Ovary (tissue), 9 donors: Measurements from ENCODE around the gene MATN3. TPM values are rescaled to one million over a fixed set of nuclear protein-coding genes. Genes with fewer than 3 reads are reported as not detected.

Experiments used
- DNase-seq, 5 donors: peaks; one replicate each; pipeline ENCODE4 v3.0.0-alpha.2; 2019 to 2020
- H3K27ac ChIP-seq, 2 donors: fragments of 200-600 bp; one replicate each; pipeline versions ENCODE4 v1.5.1 to v1.8.0; 2019 to 2022
- H3K27me3 ChIP-seq: fragments of 200-600 bp; one replicate; pipeline ENCODE4 v1.8.0; 2022
- H3K36me3 ChIP-seq: fragments of 200-600 bp; sonication (generic); one replicate; pipeline ENCODE4 v1.5.1; 2019
- H3K4me1 ChIP-seq: one replicate; pipeline ENCODE4 v1.8.1; 2013; ENCODE audit warnings: mild to moderate bottlenecking, moderate library complexity; ENCODE audit not compliant: insufficient read depth
- H3K4me3 ChIP-seq: fragments of 200-600 bp; sonication (generic); one replicate; pipeline ENCODE4 v1.5.1; 2017
- H3K9me3 ChIP-seq, 2 donors: fragments of 200-600 bp in 1 of 2; sonication (generic) in 1 of 2; one replicate each; pipeline versions ENCODE4 v1.5.1 to v1.8.1; 2013 to 2019; ENCODE audit warnings: mild to moderate bottlenecking in 1 of 2, moderate library complexity in 1 of 2
- CTCF ChIP-seq, 3 donors: fragments of 450-650 bp in 2 of 3; fragments of 200-600 bp in 1 of 3; IDR thresholded peaks; one replicate each; pipeline versions ENCODE4 v1.5.1 to v1.8.0; 2016 to 2022; ENCODE audit warnings: antibody characterized with exemption in 3 of 3, mild to moderate bottlenecking in 1 of 3
- EP300 ChIP-seq: sonication (generic); formaldehyde crosslinking; IDR thresholded peaks from one replicate; pipeline ENCODE4 v1.6.1; 2017; ENCODE audit warnings: antibody characterized with exemption
- POLR2A ChIP-seq: fragments of 450-650 bp; IDR thresholded peaks from one replicate; pipeline ENCODE4 v1.6.1; 2017; ENCODE audit warnings: antibody characterized with exemption, mild to moderate bottlenecking, moderate library complexity
- WGBS, 3 donors: extraction: QIAGEN DNeasy Blood & Tissue Kit in 1 of 3; methylation state at CpG; one replicate each; pipeline versions ENCODE4 v1.1.5 to v1.1.7; 2013 to 2017; 5-methylcytosine and 5-hydroxymethylcytosine counted together
- intact Hi-C, 4 donors: fragments of 100-400 bp; cut with DNase I; formaldehyde crosslinking; loops; one replicate each; pipeline versions ENCODE4 v1.11.0 to v1.15.1; 2022 to 2023
- polyA plus RNA-seq, 2 donors: library from polyadenylated mRNA; stranded (reverse); fragments of 200-250 nt in 1 of 2; fragments of 350-450 nt in 1 of 2; fragmentation: Illumina TruSeq in 1 of 2; extraction: RNeasy Lipid Tissue Mini Kit (QIAGEN cat#74804) in 1 of 2; gene quantifications; one replicate each; pipeline ENCODE4 v1.2.3, GENCODE V29; 2013 to 2014
- total RNA-seq, 7 donors: library from RNA; depleted of rRNA in 2 of 7; stranded (reverse); fragments of >200 nt in 2 of 7; fragmentation: NEBNext Ultra II Directional in 3 of 7; extraction: Animal tissue kit (Norgen Biotek cat#: 25700) in 3 of 7; gene quantifications; one replicate each; pipeline versions ENCODE4 v1.1.0 to v1.2.4, GENCODE V29; 2016 to 2023
- donor health status: DM: no; HTN: no; CAD: no; lungs with moderate emphysema.
- donor health status: DM: no; HTN: no; CAD: no.
- donor health status: Bipolar disorder and iron deficiency.
- donor health status: DM: yes; HTN: yes; CAD: no.
- donor health status: DM: no; HTN: no; CAD: no.
- donor health status: DM: yes; HTN: yes; CAD: no.

The MATN3 gene
- total and polyA plus RNA-seq, 9 donors, result 0.34 to 2.5 (median 0.73) TPM

DNA sequence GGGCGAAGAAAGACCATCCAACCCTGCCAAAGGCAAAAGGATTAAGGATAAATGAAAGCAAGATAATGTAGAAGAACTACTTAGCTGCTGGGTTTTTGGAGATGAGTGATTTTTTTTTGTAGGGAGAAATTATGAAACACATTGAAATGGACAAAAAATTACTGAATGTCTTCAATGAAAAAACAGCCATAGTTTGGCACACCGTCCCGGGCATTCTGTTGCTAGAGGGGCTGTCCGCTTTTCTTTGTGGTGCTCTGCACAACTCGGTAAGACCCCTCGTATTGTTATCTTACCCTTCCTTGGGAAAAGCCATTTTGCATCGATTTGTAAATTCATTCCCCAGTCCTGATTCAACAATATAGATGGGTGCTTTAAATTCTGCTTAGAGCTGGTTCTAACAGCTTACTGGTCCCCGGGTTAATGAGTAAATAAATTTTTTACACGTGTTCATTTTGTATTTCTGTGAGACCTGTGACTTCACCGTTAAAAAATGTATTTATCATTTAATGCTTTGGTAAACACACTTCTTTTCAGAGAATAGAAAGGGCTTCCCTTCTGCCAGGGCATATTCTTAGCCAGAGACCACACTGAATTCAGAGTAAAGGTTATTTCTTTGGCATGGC, 39.9 kb upstream of the MATN3 start:
- Histone ChIP-seq H3K9me3 (no peaks in the 10 kb centered on the region), H3K4me3 (peak overlapping the region; percentile 77), H3K4me1 (peaks cover 5% of the 10 kb centered on the region), H3K36me3 (no peaks in the 10 kb centered on the region), H3K27me3 (no peaks in the 10 kb centered on the region), H3K27ac (peak overlapping the region; percentile 86 to 97)
- peak in 1 of 5 donors; percentile 31 for DNase-seq
- intact Hi-C loops, result no loop called here
- WGBS, 3 donors, result 1% methylated on average over 10 of the region's 10 CpGs
- TF ChIP-seq POLR2A, result no peak
- no peak for TF ChIP-seq CTCF (IDR thresholded peaks at IDR 0.05)
- no peak for TF ChIP-seq EP300

DNA sequence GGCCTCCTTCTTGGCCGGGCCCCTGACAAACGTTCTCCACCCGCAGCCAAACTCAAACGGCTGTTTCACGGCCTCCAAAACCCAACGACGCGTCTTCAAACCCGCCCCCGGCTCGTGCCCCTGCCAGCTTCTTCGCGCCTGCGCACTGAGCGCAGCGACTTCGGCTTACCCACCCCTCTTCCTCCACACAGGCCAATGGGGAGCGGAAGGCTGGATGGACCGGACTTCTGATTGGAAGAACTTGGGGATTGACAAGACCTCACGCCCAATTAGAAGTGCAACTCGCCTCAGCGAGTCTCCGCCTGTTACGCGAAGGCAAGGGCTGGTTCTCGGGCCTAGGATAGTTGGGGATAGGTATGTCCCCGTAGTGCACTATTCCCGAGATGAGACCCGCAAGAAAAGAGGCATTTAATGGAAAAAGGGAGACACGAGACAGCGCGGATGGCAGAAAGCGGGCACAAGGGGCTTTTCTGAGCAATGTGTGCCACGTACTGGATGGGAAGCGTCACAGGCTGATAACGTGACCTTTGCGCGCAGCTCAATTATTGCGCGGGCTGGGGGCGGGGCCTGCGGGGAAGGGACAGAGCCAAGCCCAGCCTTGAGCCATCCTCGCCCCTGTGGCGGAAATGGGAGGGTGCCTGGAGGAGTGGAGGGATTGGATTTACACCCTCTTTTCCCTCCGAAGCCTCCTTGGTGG, 39.2 kb upstream of the MATN3 start, which contains the start of gene LAPTM4A:
LAPTM4A (minus strand) TSS at position 97 of the 697 bp plus-strand sequence. CDS start 108 bp downstream, outside the sequence.
- H3K36me3 ChIP-seq, result no peaks in the 10 kb centered on the region
- no peaks in the 10 kb centered on the region for H3K9me3 ChIP-seq
- peaks cover 5% of the 10 kb centered on the region for H3K4me1 ChIP-seq
- 0 to 1% (median 1%) methylated on average over 33 to 45 of the region's 45 CpGs for WGBS, 3 donors
- H3K27me3 ChIP-seq, result no peaks in the 10 kb centered on the region
- peak within 1 kb of the TSS; percentile 77 for H3K4me3 ChIP-seq
- TF ChIP-seq POLR2A, result peak; percentile 87
- peak; percentile 93 for TF ChIP-seq EP300
- peak in 2 of 3 donors; percentile 38 to 45 for TF ChIP-seq CTCF (IDR thresholded peaks at IDR 0.05)
- peak within 1 kb of the TSS; percentile 86 to 97 for H3K27ac ChIP-seq
- intact Hi-C loops, result no loop called here
- DNase-seq, result peak; percentile 98 to 99 (median 98)

GRCh38 chr2:20050646-20051531, 38.4 kb upstream of the MATN3 start:
- Histone ChIP-seq H3K36me3 (no peaks in the 10 kb centered on the region), H3K4me1 (peaks cover 5% of the 10 kb centered on the region), H3K27ac (peak overlapping the region; percentile 81 to 97), H3K9me3 (no peaks in the 10 kb centered on the region), H3K4me3 (peak overlapping the region; percentile 77), H3K27me3 (no peaks in the 10 kb centered on the region)
- intact Hi-C loops, result no loop called here
- 0 to 1% (median 1%) methylated on average over 47 of the region's 47 CpGs for WGBS, 3 donors
- no peak for TF ChIP-seq EP300
- no peak for TF ChIP-seq POLR2A
- peak; percentile 37 to 80 (median 62) for DNase-seq

- H3K4me1 ChIP-seq, result peaks cover 6% of the 10 kb centered on the region
- H3K27ac ChIP-seq, result peak overlapping the region; percentile 81 to 97
- intact Hi-C loops, result no loop called here
- TF ChIP-seq EP300, result no peak
- TF ChIP-seq CTCF (IDR thresholded peaks at IDR 0.05), result no peak
- no peak for TF ChIP-seq POLR2A
- peak in 1 of 5 donors; percentile 26 for DNase-seq
- no peaks in the 10 kb centered on the region for H3K9me3 ChIP-seq
- H3K4me3 ChIP-seq, result peak overlapping the region; percentile 77
- H3K27me3 ChIP-seq, result no peaks in the 10 kb centered on the region
- no peaks in the 10 kb centered on the region for H3K36me3 ChIP-seq
- 0% methylated on average over 10 of the region's 10 CpGs for WGBS, 3 donors
Measured at GRCh38 chr2:20050104-20050645, 37.7 kb upstream of the MATN3 start.
